Stimulated activated naive CD8-positive, alpha-beta T cell treated with anti-CD3 and anti-CD28 coated beads, Interleukin-15, amount 100 ng/mL, for 72 hours (primary cell): ENCODE results near the gene WDFY2.

Source experiments
- ATAC-seq: fragments of 150-1000 bp; cut with Tn5 transposase; 2 replicates; pipeline ENCODE4 v1.10.0; 2021; ENCODE audit warnings: mild to moderate bottlenecking, moderate library complexity
- DNase-seq, 2 donors: peaks; one replicate each; pipeline ENCODE4 v3.0.0; 2021 to 2022
- H3K27ac Mint-ChIP-seq, 2 donors: one replicate each; pipeline ENCODE4 v1.8.0; 2022; ENCODE audit warnings: mild to moderate bottlenecking in 2 of 2, mixed read lengths in 2 of 2, moderate library complexity in 2 of 2
- H3K27me3 Mint-ChIP-seq: one replicate; pipeline ENCODE4 v1.8.0; 2022; ENCODE audit warnings: mixed read lengths
- H3K4me1 Mint-ChIP-seq: one replicate; pipeline ENCODE4 v1.8.0; 2022; ENCODE audit warnings: mild to moderate bottlenecking, mixed read lengths
- H3K4me3 Mint-ChIP-seq, 2 donors: one replicate each; pipeline ENCODE4 v1.8.0; 2022; ENCODE audit warnings: mild to moderate bottlenecking in 2 of 2, mixed read lengths in 2 of 2, moderate library complexity in 1 of 2
- H3K9me3 Mint-ChIP-seq, 2 donors: one replicate each; pipeline ENCODE4 v1.8.0; 2022; ENCODE audit warnings: mixed read lengths in 2 of 2

The WDFY2 gene

GRCh38 chr13:51763486-51763885 lies 179.2 kb downstream of the WDFY2 start:
- ATAC-seq (no peak), DNase-seq (no peak)
- Mint-ChIP-seq H3K4me3 (peak overlapping the region in 1 of 2 donors; percentile 5), H3K27ac (peak overlapping the region; percentile 19 to 56), H3K9me3 (no peaks in the 10 kb centered on the region), H3K4me1 (peaks cover 44% of the 10 kb centered on the region), H3K27me3 (no peaks in the 10 kb centered on the region)

GRCh38 chr13:51764184-51765141 lies 180.2 kb downstream of the WDFY2 start:
- peak; percentile 96 for ATAC-seq
- Mint-ChIP-seq H3K27me3 (no peaks in the 10 kb centered on the region), H3K27ac (peak overlapping the region; percentile 95 to 96), H3K9me3 (no peaks in the 10 kb centered on the region), H3K4me3 (peak overlapping the region; percentile 88 to 94), H3K4me1 (peaks cover 44% of the 10 kb centered on the region)
- peak; percentile 65 to 80 for DNase-seq

GRCh38 chr13:51765142-51765515 lies 180.9 kb downstream of the WDFY2 start:
- H3K27me3 Mint-ChIP-seq = no peaks in the 10 kb centered on the region
- ATAC-seq (no peak), DNase-seq (no peak)
- H3K4me1 Mint-ChIP-seq = peaks cover 44% of the 10 kb centered on the region
- peak overlapping the region; percentile 95 to 96 for H3K27ac Mint-ChIP-seq
- H3K4me3 Mint-ChIP-seq = peak overlapping the region; percentile 88 to 94
- H3K9me3 Mint-ChIP-seq = no peaks in the 10 kb centered on the region

GRCh38 chr13:51767100-51767499 lies 182.8 kb downstream of the WDFY2 start:
- Mint-ChIP-seq H3K4me3 (no peak overlapping the region), H3K27ac (no peak overlapping the region), H3K27me3 (no peaks in the 10 kb centered on the region), H3K4me1 (peaks cover 44% of the 10 kb centered on the region), H3K9me3 (no peaks in the 10 kb centered on the region)
- DNase-seq (no peak), ATAC-seq (no peak)

GRCh38 chr13:51768378-51768921 lies 184.2 kb downstream of the WDFY2 start:
- Mint-ChIP-seq H3K4me3 (no peak overlapping the region), H3K27me3 (no peaks in the 10 kb centered on the region), H3K4me1 (peaks cover 35% of the 10 kb centered on the region), H3K27ac (peak overlapping the region in 1 of 2 donors; percentile 71), H3K9me3 (no peaks in the 10 kb centered on the region)
- DNase-seq (no peak), ATAC-seq (no peak)

- H3K4me3 Mint-ChIP-seq = no peak overlapping the region
- peaks cover 30% of the 10 kb centered on the region for H3K4me1 Mint-ChIP-seq
- ATAC-seq (no peak), DNase-seq (no peak)
- no peak overlapping the region for H3K27ac Mint-ChIP-seq
- H3K9me3 Mint-ChIP-seq = no peaks in the 10 kb centered on the region
- no peaks in the 10 kb centered on the region for H3K27me3 Mint-ChIP-seq
These were observed 184.7 kb downstream of the WDFY2 start for GRCh38 chr13:51768976-51769375.

GRCh38 chr13:51769455-51770127 lies 185.3 kb downstream of the WDFY2 start:
- ATAC-seq = no peak
- Mint-ChIP-seq H3K27ac (peak overlapping the region in 1 of 2 donors; percentile 30), H3K27me3 (no peaks in the 10 kb centered on the region)

GRCh38 chr13:51770160-51770559 lies 185.9 kb downstream of the WDFY2 start:
- Mint-ChIP-seq H3K4me3 (no peak overlapping the region), H3K27ac (no peak overlapping the region), H3K27me3 (no peaks in the 10 kb centered on the region), H3K9me3 (no peaks in the 10 kb centered on the region), H3K4me1 (peaks cover 18% of the 10 kb centered on the region)
- no peak for DNase-seq
- ATAC-seq = no peak

More at GRCh38 chr13:51769455-51770127, 185.3 kb downstream of the WDFY2 start:
- Mint-ChIP-seq H3K4me3 (no peak overlapping the region), H3K9me3 (no peaks in the 10 kb centered on the region), H3K4me1 (peaks cover 24% of the 10 kb centered on the region)
- DNase-seq = no peak

GRCh38 chr13:51770681-51771417 lies 186.6 kb downstream of the WDFY2 start:
- no peak for ATAC-seq
- H3K27ac Mint-ChIP-seq = no peak overlapping the region
- no peaks in the 10 kb centered on the region for H3K27me3 Mint-ChIP-seq
- H3K9me3 Mint-ChIP-seq = no peaks in the 10 kb centered on the region
- no peak for DNase-seq
- H3K4me3 Mint-ChIP-seq = no peak overlapping the region
- H3K4me1 Mint-ChIP-seq = peaks cover 11% of the 10 kb centered on the region

GRCh38 chr13:51771418-51772104 lies 187.3 kb downstream of the WDFY2 start:
- DNase-seq = no peak
- no peak overlapping the region for H3K27ac Mint-ChIP-seq
- H3K9me3 Mint-ChIP-seq = no peaks in the 10 kb centered on the region
- peak; percentile 24 for ATAC-seq
- H3K4me3 Mint-ChIP-seq = no peak overlapping the region
- H3K4me1 Mint-ChIP-seq = peaks cover 4% of the 10 kb centered on the region
- H3K27me3 Mint-ChIP-seq = no peaks in the 10 kb centered on the region

- Mint-ChIP-seq H3K27ac (no peak overlapping the region), H3K4me1 (no peaks in the 10 kb centered on the region), H3K4me3 (no peak overlapping the region), H3K9me3 (no peaks in the 10 kb centered on the region), H3K27me3 (no peaks in the 10 kb centered on the region)
- ATAC-seq (no peak), DNase-seq (no peak)
These were observed 187.8 kb downstream of the WDFY2 start for GRCh38 chr13:51772105-51772455.

GRCh38 chr13:51772781-51773180 lies 188.5 kb downstream of the WDFY2 start:
- Mint-ChIP-seq H3K27ac (no peak overlapping the region), H3K4me3 (no peak overlapping the region), H3K4me1 (peaks cover 1% of the 10 kb centered on the region), H3K27me3 (no peaks in the 10 kb centered on the region), H3K9me3 (no peaks in the 10 kb centered on the region)
- ATAC-seq (no peak), DNase-seq (no peak)

GRCh38 chr13:51773515-51773914 lies 189.3 kb downstream of the WDFY2 start:
- peak overlapping the region in 1 of 2 donors; percentile 27 for H3K27ac Mint-ChIP-seq
- H3K4me1 Mint-ChIP-seq = peaks cover 5% of the 10 kb centered on the region
- no peaks in the 10 kb centered on the region for H3K27me3 Mint-ChIP-seq
- no peak for ATAC-seq
- no peaks in the 10 kb centered on the region for H3K9me3 Mint-ChIP-seq
- no peak overlapping the region for H3K4me3 Mint-ChIP-seq
- DNase-seq = no peak

- Mint-ChIP-seq H3K9me3 (no peaks in the 10 kb centered on the region), H3K4me1 (peaks cover 10% of the 10 kb centered on the region), H3K27ac (no peak overlapping the region), H3K4me3 (no peak overlapping the region), H3K27me3 (no peaks in the 10 kb centered on the region)
- no peak for DNase-seq
- ATAC-seq = no peak
These were observed 191.9 kb downstream of the WDFY2 start for GRCh38 chr13:51776179-51776578.

GRCh38 chr13:51777921-51778320 lies 193.7 kb downstream of the WDFY2 start:
- ATAC-seq = no peak
- H3K4me1 Mint-ChIP-seq = peaks cover 17% of the 10 kb centered on the region
- no peaks in the 10 kb centered on the region for H3K27me3 Mint-ChIP-seq
- no peaks in the 10 kb centered on the region for H3K9me3 Mint-ChIP-seq
- no peak overlapping the region for H3K4me3 Mint-ChIP-seq
- DNase-seq = no peak
- peak overlapping the region in 1 of 2 donors; percentile 63 for H3K27ac Mint-ChIP-seq
